ENCODE data around the gene ANKRD2.

DNA sequence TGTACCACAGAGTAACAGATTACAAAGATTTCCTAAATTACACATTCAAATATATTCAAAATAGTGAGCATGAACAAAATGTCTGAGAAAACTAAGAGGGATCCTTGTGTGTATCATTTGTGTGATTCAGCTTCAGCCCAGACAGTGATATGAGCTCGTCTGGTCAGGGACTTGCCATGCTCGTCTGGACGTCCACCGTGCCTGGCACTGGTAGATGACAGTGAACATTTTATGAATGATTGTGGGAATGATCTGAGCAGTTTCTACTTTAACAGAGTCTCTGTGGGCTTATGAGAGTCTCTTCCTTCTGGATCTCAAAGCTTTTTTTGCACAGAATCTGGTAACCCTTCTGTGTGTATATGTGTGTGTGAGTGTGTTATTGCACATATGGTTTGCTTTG is 34.2 kb upstream of the ANKRD2 start:
- TF ChIP-seq, protein P1, sequence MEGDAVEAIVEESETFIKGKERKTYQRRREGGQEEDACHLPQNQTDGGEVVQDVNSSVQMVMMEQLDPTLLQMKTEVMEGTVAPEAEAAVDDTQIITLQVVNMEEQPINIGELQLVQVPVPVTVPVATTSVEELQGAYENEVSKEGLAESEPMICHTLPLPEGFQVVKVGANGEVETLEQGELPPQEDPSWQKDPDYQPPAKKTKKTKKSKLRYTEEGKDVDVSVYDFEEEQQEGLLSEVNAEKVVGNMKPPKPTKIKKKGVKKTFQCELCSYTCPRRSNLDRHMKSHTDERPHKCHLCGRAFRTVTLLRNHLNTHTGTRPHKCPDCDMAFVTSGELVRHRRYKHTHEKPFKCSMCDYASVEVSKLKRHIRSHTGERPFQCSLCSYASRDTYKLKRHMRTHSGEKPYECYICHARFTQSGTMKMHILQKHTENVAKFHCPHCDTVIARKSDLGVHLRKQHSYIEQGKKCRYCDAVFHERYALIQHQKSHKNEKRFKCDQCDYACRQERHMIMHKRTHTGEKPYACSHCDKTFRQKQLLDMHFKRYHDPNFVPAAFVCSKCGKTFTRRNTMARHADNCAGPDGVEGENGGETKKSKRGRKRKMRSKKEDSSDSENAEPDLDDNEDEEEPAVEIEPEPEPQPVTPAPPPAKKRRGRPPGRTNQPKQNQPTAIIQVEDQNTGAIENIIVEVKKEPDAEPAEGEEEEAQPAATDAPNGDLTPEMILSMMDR (IDR thresholded peaks at IDR 0.05), result no peak
- TF ChIP-seq POLR2A (IDR thresholded peaks at IDR 0.05), result no peak
